OCI-LY7 (cell line): ENCODE measurements around the gene EDEM2.

Experiments
- CTCF ChIP-seq: fragments of 200-600 bp; sonication (generic); conservative IDR thresholded peaks from 2 replicates; pipeline ENCODE4 v1.5.1; 2014; ENCODE audit warnings: mild to moderate bottlenecking, antibody characterized with exemption, low read length, moderate library complexity, mixed read lengths
- EZH2phosphoT487 ChIP-seq: fragments of 200-600 bp; sonication (generic); IDR thresholded peaks from 2 replicates; pipeline ENCODE4 v1.6.1; 2018; ENCODE audit warnings: low read depth, borderline replicate concordance, mild to moderate bottlenecking, mixed run types, antibody characterized with exemption, low read length, moderate library complexity, mixed read lengths

GRCh38 chr20:35171438-35171752, 24.3 kb upstream of the EDEM2 start:
- TF ChIP-seq CTCF, result no peak
- no peak for TF ChIP-seq EZH2phosphoT487
